ENCODE data around the gene MYL12A.

The MYL12A gene

GRCh38 chr18:3223356-3223755 lies 24.2 kb upstream of the MYL12A start:
- Histone ChIP-seq H3K4me2 (no peak overlapping the region), H3K4me3 (IDR thresholded peaks at IDR 0.05; ENCODE audit: insufficient read depth, low read depth, low read length) (no peak overlapping the region)
- no peak for TF ChIP-seq CTCF (conservative IDR thresholded peaks at IDR 0.05; ENCODE audit: low read depth, low read length)

GRCh38 chr18:3224223-3224622 lies 23.4 kb upstream of the MYL12A start:
- Histone ChIP-seq H3K27ac (no peak overlapping the region), H3K36me3 (ENCODE audit: insufficient read depth) (no peaks in the 10 kb centered on the region), H2AFZ (ENCODE audit: low read depth) (no peak overlapping the region), H3K79me2 (ENCODE audit: insufficient read depth, low read depth) (no peaks in the 10 kb centered on the region), H3K4me2 (no peak overlapping the region), H3K4me1 (ENCODE audit: low read depth, poor library complexity, severe bottlenecking) (no peaks in the 10 kb centered on the region), H3K4me3 (IDR thresholded peaks at IDR 0.05; ENCODE audit: insufficient read depth, low read depth, low read length) (no peak overlapping the region), H3K27me3 (ENCODE audit: insufficient read depth, low read depth) (no peaks in the 10 kb centered on the region), H3K9ac (no peak overlapping the region), H4K20me1 (ENCODE audit: insufficient read depth) (no peaks in the 10 kb centered on the region)
- no peak for TF ChIP-seq CTCF (conservative IDR thresholded peaks at IDR 0.05; ENCODE audit: low read depth, low read length)

More at GRCh38 chr18:3223356-3223755, 24.2 kb upstream of the MYL12A start:
- H2AFZ ChIP-seq (ENCODE audit: low read depth), result no peak overlapping the region
- no peak overlapping the region for H3K9ac ChIP-seq
- no peaks in the 10 kb centered on the region for H3K27me3 ChIP-seq (ENCODE audit: insufficient read depth, low read depth)
- H4K20me1 ChIP-seq (ENCODE audit: insufficient read depth), result no peaks in the 10 kb centered on the region
- H3K36me3 ChIP-seq (ENCODE audit: insufficient read depth), result no peaks in the 10 kb centered on the region
- no peaks in the 10 kb centered on the region for H3K4me1 ChIP-seq (ENCODE audit: low read depth, poor library complexity, severe bottlenecking)
- no peak overlapping the region for H3K27ac ChIP-seq
- H3K79me2 ChIP-seq (ENCODE audit: insufficient read depth, low read depth), result no peaks in the 10 kb centered on the region

DNA sequence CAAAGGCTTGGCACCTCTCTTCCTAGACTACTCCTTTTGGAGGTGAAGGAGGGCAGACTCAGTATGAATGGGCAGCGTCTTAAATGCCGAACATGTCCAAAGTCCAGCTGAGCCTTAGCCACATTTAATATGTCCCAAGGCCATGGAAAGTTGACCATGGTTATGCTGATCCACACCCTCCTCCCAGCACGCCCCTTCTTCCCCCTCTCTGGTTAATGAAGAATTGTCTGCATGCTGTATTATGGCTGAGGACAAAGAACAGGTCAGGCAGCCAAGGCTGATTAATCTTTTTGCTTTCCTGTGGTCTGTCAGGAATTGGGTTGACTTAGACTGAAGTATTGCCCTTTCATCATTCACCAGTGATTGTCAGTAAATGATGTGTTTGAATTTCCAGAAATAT lies 22.0 kb upstream of the MYL12A start:
- H3K4me3 ChIP-seq (IDR thresholded peaks at IDR 0.05; ENCODE audit: insufficient read depth, low read depth, low read length), result no peak overlapping the region
- no peaks in the 10 kb centered on the region for H3K36me3 ChIP-seq (ENCODE audit: insufficient read depth)
- no peaks in the 10 kb centered on the region for H4K20me1 ChIP-seq (ENCODE audit: insufficient read depth)
- no peak overlapping the region for H3K4me2 ChIP-seq
- H3K9ac ChIP-seq, result no peak overlapping the region
- no peak for TF ChIP-seq CTCF (conservative IDR thresholded peaks at IDR 0.05; ENCODE audit: low read depth, low read length)
- H3K4me1 ChIP-seq (ENCODE audit: low read depth, poor library complexity, severe bottlenecking), result no peaks in the 10 kb centered on the region
- no peaks in the 10 kb centered on the region for H3K27me3 ChIP-seq (ENCODE audit: insufficient read depth, low read depth)
- no peak overlapping the region for H2AFZ ChIP-seq (ENCODE audit: low read depth)
- no peak overlapping the region for H3K27ac ChIP-seq
- no peaks in the 10 kb centered on the region for H3K79me2 ChIP-seq (ENCODE audit: insufficient read depth, low read depth)

- Histone ChIP-seq H3K9ac (no peak overlapping the region), H3K4me1 (ENCODE audit: low read depth, poor library complexity, severe bottlenecking) (no peaks in the 10 kb centered on the region), H3K79me2 (ENCODE audit: insufficient read depth, low read depth) (no peaks in the 10 kb centered on the region), H4K20me1 (ENCODE audit: insufficient read depth) (no peaks in the 10 kb centered on the region), H3K27me3 (ENCODE audit: insufficient read depth, low read depth) (no peaks in the 10 kb centered on the region), H3K36me3 (ENCODE audit: insufficient read depth) (no peaks in the 10 kb centered on the region), H3K27ac (no peak overlapping the region), H3K4me2 (no peak overlapping the region), H2AFZ (ENCODE audit: low read depth) (no peak overlapping the region), H3K4me3 (IDR thresholded peaks at IDR 0.05; ENCODE audit: insufficient read depth, low read depth, low read length) (no peak overlapping the region)
- TF ChIP-seq CTCF (conservative IDR thresholded peaks at IDR 0.05; ENCODE audit: low read depth, low read length), result no peak
Measured at GRCh38 chr18:3226048-3226447, 21.6 kb upstream of the MYL12A start.
